Measurements from ENCODE around the gene PLCD1.
"Not testable (repeated sequence)": the region's sequence is repeated elsewhere in the genome, so short reads cannot be mapped to it uniquely, and the experiment has no call there.

The PLCD1 gene

DNA sequence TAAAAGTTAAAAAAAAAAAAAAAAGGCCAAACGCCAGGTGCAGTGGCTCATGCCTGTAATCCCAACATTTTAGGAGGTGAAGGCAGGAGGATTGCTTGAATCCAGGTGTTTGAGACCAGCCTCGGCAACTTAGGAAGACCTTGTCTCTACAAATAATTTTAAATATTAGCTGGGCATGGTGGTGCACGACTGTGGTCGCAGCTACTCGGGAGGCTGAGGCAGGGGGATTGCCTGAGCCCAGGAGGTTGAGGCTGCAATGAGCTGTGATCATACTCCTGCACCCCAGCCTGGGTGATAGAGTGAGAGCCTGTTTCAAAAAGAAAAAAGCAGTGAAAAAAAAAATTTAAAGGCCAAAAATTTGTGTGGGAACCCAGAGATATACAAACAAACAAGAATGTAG, 6.8 kb upstream of the PLCD1 start:
- DNase-seq = no peak

DNA sequence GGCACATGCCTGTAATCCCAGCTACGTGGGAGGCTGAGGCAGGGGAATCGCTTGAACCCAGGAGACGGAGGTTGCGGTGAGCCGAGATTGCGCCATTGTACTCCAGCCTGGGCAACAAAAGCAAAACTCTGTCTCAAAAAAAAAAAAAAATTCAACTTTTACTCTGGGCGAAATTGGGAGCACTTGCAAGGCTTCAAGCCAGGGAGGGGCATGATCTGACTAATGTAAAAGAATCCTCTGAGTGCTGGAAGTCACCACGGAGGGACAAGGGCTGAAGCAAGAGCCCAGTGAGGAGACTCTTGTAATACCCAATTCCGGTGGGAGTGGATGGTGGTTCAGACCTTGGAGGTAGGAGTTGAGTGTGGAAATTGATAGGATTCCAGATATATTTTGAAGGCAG, 4.9 kb upstream of the PLCD1 start:
- DNase-seq = not testable (repeated sequence)

DNA sequence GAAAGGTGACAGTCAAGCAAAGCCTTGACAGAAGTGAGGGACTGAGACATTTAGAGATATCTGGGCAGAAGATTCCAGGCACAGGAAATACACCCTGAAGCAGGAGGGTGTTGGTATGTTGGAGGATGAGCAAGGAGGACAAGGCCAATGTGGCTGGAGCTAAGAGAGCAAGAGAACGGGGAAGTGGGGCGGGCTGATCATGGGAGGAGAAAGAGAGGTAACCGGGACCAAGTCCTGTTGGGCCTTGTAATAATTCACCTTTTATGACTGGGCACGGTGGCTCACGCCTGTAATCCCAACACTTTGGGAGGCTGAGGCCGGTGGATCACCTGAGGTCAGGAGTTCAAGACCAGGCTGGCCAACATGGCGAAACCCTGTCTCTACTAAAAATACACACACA, 4.1 kb upstream of the PLCD1 start:
- DNase-seq = not testable (repeated sequence)

DNA sequence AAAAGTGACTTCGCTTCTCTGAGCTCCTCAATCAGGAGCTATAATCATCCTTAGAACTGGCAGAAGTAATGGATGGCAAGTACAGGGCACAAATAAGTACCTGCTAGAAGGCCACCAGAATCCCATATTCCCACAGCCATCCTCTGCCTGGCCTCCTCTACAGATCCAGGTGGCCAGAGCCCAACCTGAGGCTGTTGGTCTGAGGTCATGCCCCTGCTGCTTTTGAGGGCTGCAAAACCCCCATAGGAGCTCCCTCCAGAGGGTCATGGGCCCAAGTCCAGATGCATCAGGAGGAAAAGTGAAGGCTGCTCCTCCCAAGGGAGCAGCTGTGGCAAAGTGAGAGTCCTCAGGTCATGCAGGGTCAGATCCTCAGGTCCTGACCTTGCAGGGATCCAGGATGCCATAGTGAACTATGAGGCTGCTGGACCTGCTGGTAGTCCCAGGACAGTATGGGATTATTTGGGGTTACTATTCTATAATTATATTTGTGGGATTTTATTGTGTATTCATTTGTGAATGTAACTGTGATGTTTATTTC, 3.0 kb upstream of the PLCD1 start:
- no peak for DNase-seq

DNA sequence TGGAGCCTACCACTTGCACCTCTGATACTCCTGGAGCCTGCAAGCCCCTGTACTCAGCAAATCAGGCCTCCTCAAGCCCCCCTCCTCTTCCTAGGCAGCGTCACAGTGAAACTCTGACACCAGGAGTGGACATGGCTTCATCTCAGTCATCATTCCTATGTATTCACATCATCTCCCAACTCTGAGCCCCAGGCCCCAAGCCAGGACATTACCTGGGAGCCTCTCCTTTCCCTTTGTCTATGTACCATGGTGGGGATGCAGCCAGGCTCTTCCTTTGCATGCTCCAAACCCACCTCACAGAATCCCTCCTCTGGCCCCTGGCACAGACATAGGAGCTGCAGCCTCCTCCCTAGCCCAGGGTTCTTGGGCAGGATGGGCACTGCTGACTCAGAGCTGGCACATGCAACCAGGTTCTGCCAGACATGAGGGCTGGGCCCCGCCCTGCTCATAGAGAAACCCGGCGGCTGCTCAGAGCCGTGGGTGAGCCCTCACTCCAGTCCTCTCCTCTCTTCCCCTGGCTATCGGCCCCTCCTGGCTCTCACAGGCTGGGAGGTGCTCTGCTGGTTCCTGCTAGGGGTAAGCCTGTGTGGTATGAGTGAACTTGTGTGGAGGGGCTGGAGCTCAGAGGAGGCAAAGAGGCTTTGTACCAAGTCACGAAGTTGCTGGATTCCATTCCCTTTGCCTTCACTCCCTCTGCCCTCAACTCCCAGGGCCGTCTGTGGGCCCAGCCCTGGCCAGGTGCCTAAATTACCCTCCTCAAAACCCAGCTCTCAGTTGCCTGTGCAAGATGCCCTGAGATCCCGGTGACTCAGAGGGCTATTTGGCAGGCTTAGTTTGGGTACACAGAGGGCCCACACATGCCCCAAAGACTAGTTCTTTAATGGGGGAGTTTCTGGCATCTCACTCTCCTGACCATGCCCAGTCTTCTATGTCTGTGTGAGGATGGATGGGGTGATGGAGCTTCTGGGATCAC, 1.9 kb upstream of the PLCD1 start:
- no peak for DNase-seq

DNA sequence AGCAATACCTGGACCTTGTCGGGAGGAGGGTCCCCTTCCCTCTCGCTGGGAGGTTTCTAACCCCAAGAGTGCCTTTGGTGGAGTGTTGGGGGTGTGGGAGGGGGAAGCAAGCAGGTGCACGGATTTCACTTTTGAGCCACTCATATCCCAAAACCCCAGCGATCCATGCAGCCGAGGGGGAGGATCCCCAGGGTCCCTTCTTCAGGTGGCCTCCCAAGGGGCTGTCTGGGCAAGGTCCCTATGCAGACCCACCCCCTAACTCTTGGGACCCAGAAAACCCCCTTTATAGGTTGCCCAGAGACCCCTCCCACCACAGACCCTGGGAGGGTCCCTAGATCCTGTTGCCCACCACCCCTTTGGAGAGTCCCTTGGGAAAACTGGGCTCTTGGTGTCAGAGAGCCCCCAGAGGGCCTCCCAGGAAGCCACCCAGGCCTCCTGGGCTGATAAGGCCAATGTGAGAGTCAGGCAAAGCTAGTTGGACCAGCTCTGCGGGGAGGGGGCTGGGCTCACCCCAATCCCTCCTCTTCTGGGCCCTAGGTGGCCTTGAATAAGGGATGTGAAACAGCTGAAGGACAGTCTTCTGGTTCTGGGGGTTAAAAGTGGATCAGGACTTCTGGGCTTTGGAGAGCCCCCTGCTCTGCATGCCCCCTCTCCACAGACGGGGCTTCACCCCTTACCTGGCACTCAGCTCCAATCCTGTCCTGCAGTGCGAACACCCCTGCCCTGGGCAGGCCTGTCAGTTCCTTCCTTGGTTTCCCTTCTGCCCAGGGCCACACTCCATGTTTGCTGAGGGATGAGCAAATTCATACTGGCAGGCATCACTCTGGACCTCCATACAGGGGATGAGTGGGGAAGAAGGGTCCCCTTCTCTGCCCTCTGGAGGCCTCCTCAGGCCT, 932 bp upstream of the PLCD1 start:
- DNase-seq = no peak

DNA sequence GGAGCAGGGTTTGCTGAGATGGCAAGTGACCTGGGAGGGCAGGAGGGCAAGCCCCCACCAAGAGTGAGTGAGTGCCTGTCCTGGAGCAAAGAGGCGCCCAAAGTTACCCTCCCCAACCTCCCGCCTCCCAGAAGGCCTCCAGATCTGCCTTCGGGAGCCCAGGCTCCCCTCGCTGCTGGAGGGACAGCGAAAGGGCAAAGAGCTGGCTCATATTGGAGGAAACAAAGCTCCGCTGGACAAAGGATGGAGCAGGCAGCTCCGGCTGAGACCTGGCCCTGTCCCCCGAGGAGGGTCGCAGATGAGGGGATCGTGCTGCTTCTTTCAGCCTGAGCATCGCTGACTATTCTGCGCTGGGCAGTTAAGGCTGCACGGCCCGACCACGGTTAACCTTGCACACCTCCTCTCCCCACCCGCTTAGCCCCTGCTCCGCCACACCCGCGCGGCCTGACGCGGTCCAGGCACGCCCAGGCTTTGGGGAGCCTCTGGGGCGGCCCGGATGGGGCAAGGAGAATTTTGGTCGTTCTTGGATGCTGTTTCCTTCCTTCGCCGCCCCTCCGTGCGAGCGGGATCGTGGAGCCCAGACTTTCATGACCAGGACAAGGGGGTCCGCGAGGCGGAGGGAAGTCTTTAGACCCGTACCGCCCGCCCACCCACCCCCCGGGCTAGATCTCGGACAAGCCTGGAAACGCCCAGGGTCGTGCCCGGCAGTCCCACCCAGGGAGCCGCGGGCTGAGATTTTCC, 651 bp downstream of the PLCD1 start:
- DNase-seq = no peak

DNA sequence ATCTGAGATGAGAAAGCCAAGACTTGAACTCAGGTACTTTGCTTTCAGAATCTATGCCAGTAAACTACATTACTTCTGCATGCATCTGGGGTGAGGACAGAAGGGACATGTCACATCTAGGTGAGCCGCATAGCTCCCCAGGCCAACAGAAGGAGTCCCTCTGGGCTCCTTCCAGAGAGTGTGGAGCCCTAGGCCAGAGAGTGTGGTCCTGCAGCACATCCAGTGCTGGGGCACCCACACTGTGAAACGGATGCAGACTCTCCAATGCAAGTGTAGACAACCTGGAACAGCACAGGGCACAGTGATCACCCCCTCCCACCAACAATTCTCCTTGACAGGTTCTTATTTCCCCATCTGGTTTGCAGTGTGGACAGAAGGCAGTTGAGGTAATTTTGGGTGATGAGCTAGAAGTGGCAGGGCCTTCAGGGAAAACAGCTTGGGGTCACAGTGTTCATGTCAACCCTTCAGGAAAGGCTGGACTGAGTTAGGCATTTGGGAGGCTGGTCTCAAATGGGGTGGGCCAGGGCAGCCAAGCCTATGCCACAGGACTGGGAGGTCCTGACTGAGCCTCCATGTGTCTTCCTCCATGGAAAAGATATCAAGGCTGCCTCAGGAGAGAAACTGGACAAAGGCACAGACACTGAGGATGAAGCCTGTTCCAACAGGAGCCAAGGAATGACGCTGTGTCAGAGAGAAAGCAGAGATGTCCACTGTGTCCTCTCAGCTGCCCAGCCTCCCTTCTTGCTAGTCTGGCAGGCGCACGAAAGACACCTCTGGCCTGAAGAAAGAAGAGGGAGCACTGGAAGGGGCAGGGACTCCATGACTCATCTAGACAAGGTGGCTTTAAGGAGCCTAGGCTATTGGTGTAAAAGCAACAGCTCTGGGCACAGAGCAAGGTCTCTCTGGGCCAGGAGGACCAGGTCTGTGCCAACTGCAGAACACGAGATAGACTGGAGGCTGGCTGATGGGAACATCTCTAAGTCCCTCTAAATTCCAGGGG, 1.7 kb downstream of the PLCD1 start:
- DNase-seq = no peak

DNA sequence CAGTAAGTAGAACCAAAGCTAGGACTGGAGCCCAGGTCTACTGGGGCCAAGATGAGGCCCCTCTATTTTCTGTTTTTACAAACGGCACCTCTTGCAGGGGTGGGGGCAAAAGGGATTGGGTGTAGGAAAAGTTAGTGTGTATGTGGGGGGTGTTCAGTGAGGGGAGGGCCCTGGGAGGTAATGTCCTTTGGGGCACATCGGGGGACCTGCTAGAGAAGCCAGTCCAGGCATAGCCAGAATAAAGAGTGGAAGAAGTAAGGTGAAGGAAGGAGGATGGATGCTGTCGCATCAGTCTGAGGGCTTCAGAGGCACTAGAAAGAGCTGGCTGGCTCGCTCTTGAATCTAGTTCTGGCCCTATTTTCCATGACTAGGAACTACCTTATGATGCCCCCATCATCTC, 2.6 kb downstream of the PLCD1 start:
- no peak for DNase-seq

DNA sequence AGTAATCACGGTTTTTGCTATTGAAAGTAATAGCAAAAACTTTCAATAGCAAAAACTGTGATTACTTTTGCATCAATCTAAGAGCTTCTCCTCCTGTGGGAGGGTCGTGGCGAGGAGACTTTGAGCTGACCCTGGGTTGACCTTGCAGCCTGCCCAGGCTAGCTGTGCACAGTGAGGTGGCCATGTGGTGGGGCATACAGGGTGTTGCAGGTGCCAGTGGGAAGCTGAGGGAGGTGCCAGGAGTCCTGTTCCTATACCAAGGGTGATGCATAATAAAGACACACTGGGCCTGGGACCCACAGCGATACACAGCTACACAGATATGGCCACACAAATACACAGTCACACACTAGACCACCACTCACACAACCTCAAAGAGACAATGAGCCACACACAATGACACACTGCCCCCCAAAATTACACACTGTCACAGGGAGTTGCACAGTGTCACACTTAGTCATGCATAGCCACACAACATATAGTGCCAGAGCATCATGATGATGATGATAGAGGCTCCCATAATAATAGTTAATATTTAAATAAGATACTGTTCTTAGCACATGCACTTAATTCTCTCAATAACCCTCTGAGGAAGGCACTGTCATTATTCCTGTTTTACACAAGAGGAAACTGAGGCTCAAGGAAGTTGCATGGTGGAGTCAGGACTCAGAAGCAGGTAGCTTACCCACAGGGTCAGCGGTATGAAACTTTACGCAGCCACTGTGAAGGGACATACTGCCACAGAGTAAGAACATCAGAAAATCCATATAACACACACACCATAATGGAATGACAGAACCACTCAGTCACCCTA, 6.3 kb downstream of the PLCD1 start:
- DNase-seq = peak; percentile 51

DNA sequence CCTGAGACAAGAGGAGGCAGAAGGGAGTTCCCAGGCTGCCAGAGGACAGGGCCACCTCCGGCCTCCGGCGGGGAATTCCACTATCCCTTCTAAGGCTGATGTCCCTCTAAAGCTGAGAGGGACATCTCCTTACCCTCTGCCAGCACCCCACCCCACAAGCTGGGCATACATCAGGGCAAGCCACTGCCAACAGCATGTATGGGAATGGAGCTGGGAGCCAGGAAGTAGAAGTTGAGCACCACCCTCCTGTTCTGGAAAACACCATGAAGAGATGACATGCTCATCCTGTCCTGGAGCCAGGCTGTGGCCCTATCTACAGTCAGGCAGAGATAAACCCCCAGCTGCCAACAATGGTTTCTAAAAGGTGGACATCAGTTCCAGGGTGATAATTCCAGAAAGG, 7.1 kb downstream of the PLCD1 start:
- peak; percentile 42 for DNase-seq

DNA sequence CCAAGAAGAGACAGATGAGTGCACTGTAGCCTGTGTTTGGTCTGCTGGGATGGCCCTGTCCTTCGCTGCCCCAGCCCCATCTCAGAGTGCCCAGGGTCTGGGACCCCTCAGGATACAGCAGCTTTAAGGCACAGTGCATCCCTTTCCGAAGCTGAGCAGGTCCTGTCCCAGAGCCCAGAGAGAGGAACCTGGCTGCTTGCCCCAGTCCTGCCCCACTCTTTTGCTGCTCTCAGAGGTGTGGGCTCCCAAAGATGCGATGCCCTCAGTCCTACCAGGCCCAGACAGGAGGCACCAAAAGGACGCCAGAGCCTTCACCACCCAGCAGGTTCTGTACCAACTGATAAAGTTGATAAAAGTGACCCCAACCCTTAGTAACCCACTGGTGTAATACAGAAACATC, 8.2 kb downstream of the PLCD1 start:
- DNase-seq = no peak

DNA sequence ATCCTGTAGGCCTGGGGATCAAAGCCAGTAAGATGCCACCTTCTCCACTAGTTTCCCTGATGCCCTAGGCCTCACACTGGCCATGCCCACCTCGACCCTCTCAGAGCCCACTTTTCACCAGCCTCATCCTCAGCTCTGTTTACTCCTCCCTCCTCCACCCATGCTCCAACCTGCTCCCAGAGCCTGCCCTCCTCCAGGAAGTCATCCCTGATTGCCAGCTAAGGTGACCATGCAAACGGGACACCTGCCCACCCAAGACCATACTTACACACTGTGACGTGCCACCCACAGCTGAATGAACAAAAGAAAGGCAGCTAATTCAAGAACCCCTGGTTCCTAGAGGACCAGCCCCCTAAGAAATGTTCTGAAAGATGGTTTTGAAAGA, 9.1 kb downstream of the PLCD1 start:
- DNase-seq = no peak

DNA sequence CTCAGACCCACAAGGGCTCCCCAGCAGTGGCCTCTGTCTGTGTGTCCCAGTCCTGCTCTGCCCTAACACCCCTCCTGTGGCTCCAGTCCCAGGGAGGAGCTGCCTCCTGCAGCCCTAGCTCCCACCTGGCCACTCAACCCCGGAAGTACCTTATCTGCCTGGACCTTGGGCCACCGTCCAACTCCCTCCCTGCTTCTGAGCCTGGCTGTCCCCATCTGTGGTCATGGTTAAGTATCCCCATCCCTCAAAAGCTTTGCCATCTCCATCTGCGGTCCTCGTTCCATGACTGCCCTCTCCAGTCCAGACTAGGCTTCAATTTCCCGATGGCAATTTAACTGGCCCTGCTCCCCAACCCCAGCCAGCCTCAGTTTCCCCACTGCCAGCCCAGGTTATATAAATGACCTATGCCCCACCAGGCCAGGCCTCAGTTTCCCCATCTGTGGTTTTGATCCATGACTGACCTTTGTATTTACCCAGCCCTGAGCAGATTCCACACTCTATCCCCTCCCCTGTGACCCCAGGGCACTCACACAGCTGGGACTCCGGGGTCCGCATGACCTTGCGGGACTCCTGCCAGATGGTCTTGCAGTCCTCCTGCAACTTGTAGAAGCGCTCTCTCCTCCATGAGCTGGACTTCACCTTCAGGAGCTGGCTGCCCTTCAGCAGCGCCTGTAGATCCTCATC, 9.6 kb downstream of the PLCD1 start:
- DNase-seq = no peak

DNA sequence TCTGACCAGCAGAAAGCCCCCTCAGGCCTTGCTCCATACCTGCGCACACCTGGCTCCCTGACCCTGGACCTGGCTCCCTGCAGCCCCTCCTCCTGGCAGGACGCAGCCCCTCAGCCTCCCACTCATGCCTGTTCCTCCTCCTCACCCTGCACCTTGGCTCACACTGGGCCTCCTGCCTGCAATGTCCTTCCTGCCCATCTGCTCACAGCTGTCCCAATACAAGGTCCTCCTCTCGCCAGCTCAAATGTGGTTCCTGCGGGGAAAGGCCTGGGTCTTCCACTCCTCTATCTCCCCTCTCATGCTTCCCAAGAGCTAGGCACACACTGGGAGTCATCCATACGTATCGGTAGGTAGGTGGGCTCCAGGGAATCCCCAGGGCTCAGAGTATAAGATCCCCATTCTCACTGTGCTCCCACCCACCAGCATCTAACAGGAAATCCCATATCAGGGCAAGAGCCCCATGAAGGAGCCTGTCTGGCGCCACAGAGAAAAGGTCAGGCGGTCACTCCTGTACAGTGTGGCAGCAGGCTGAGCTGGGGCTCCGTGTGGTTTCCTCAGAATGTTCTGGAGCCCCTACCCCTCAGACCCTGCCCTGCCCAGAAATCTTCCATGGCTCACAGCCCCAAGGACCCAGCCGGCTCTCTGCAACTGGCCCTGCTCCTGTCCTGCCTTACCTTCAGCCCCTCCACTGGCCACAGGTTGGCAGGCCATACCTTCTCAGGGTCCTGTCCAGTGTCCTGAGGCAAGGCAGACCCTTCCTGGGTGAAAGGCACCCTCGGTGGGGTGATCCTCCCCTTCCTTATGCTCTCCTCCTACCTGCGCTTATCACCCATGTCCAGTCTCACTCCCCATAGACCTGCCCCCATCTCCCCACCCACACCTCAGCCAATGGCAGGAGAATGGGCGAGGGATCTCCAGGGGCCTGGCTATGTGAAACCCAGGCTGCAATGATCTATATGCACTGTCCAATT, 10.9 kb downstream of the PLCD1 start:
- DNase-seq = no peak

DNA sequence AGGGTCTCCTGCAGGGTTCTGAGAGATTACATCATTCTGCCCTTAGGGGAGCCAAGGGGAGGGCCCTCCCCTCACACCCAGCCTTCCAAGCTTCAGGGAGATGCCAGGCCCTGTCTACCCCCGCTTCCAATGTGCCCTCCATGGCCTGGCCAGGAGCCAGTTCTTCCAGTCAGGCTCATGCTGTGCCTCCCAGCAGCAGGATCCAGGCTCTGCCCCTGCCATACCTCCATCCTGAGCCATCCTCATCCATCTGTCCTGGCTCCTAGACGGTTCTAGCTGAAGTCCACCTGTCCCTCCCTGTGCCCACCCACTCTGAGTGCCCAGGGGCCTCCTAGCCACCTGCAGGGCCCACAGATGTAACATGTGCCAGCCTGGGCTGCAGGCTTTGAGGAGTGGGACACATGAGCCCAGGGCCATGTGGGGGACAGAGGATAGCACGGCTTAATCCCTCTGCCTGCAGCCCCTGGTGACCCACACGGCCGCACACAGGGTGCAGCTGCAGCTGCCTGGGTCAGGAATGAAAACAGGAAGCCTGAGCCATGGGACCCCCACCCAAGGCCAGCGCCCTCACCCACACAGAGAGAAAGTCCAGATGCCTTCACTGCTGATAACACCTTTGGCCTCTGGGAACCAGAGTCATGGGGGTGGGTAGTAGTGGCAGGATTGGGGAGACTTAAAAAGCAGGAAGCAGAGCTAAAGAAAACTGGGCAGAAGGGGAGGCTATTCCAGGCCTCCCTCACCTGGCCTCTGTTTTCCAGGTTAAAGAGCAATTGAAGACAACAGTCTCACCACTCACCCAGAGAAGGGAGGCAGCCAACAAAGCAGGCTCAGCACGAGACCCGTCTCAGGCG, 11.8 kb downstream of the PLCD1 start:
- no peak for DNase-seq

DNA sequence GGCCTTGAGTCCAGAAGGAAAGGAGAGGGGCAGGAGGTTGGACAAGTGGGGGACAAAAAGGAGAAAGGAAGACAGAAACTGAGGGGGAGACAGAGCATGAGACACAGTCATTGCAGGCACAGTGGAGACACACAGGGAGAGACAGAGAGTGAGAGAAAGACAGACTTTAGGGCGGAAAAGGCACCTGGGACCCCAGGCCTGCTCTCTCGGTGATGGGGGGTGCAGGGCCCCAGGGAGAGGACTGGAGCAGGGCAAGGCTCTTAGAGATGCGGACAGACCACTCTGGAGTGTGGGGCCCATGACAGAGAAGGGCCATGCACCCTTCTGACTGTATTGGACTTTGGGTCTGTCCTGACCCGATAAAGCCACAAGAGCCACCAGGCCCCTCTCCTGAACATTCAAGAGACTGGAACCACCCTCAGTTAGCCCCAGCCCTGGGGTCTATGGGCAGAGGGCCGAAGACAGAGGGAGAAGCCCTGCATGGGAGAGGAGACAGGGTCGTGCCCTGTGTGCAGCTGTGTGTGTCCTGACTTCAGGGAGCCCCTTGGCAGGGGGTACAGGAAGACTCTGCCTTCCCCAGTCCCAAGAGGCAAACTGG, 12.5 kb downstream of the PLCD1 start:
- no peak for DNase-seq

All from activated CD8-positive, alpha-beta memory T cell treated with anti-CD3 and anti-CD28 coated beads, Interleukin-2, amount 50 U/mL, for 48 hours (primary cell).